ENCODE measurements around the gene IQGAP3. TPM values are rescaled to one million over a fixed set of nuclear protein-coding genes. Genes with fewer than 3 reads are reported as not detected.

The IQGAP3 gene
- total RNA-seq, 1 donor from 2014 or later, result 13.1 TPM

DNA sequence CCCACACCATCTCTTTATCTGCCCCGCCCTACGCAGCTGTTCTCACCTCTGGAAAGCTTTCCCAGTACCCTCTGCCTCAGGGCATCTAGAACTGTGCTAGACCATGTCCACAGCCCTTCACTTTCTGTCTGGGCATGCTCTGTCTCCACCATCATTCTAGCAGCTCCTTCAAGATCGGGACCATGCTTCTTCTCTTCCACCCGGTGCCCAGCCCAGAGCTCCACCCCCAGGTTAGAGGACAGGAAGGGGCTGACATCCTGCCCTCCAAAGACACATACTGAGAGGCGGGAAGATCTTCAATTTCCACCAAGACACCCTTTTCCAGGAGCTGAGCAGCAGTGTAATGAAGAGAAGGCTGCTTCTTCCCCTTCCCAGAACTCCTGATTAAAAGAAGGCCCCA is 44.1 kb downstream of the IQGAP3 start:
- peaks cover 18% of the 10 kb centered on the region for H3K4me1 Mint-ChIP-seq (ENCODE audit: unreplicated experiment)

DNA sequence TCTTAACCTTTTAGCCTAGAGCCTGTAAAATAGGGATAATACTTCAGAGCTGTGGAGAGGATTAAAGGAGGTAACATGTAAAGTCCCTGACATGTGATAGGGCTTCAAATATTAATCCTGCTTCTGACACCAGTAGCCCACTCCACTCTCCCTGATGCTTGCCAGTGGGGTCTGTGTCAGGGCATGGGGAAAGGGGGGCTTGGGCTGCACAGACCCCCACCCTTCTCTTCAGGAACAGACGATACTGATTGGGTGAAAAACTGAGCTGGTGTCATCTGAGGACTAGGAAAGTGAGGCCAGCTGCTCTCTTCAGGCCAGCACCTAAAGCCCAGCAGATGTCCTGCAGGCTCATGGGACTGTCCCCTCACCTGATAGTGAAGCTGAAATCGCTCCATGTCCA is 44.8 kb downstream of the IQGAP3 start:
- H3K4me3 Mint-ChIP-seq (ENCODE audit: unreplicated experiment), result no peak overlapping the region
- no peaks in the 10 kb centered on the region for H3K9me3 Mint-ChIP-seq (ENCODE audit: unreplicated experiment)
- no peak for DNase-seq (ENCODE audit: low spot score)
- H3K27me3 Mint-ChIP-seq (ENCODE audit: unreplicated experiment), result peaks cover 3% of the 10 kb centered on the region
- peaks cover 27% of the 10 kb centered on the region for H3K36me3 Mint-ChIP-seq (ENCODE audit: low read depth, unreplicated experiment)
- H3K27ac Mint-ChIP-seq (ENCODE audit: unreplicated experiment), result no peak overlapping the region
- peaks cover 18% of the 10 kb centered on the region for H3K4me1 Mint-ChIP-seq (ENCODE audit: unreplicated experiment)
- TF ChIP-seq, protein P1, sequence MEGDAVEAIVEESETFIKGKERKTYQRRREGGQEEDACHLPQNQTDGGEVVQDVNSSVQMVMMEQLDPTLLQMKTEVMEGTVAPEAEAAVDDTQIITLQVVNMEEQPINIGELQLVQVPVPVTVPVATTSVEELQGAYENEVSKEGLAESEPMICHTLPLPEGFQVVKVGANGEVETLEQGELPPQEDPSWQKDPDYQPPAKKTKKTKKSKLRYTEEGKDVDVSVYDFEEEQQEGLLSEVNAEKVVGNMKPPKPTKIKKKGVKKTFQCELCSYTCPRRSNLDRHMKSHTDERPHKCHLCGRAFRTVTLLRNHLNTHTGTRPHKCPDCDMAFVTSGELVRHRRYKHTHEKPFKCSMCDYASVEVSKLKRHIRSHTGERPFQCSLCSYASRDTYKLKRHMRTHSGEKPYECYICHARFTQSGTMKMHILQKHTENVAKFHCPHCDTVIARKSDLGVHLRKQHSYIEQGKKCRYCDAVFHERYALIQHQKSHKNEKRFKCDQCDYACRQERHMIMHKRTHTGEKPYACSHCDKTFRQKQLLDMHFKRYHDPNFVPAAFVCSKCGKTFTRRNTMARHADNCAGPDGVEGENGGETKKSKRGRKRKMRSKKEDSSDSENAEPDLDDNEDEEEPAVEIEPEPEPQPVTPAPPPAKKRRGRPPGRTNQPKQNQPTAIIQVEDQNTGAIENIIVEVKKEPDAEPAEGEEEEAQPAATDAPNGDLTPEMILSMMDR (IDR thresholded peaks at IDR 0.05; ENCODE audit: unreplicated experiment), result no peak

More for the DNA sequence above, 44.1 kb downstream of the IQGAP3 start:
- Mint-ChIP-seq H3K36me3 (ENCODE audit: low read depth, unreplicated experiment) (peaks cover 27% of the 10 kb centered on the region), H3K27me3 (ENCODE audit: unreplicated experiment) (peaks cover 6% of the 10 kb centered on the region), H3K27ac (ENCODE audit: unreplicated experiment) (no peak overlapping the region), H3K9me3 (ENCODE audit: unreplicated experiment) (no peaks in the 10 kb centered on the region), H3K4me3 (ENCODE audit: unreplicated experiment) (peak overlapping the region; percentile 22)
- TF ChIP-seq, protein P1 (IDR thresholded peaks at IDR 0.05; ENCODE audit: unreplicated experiment), result no peak
- no peak for DNase-seq (ENCODE audit: low spot score)

DNA sequence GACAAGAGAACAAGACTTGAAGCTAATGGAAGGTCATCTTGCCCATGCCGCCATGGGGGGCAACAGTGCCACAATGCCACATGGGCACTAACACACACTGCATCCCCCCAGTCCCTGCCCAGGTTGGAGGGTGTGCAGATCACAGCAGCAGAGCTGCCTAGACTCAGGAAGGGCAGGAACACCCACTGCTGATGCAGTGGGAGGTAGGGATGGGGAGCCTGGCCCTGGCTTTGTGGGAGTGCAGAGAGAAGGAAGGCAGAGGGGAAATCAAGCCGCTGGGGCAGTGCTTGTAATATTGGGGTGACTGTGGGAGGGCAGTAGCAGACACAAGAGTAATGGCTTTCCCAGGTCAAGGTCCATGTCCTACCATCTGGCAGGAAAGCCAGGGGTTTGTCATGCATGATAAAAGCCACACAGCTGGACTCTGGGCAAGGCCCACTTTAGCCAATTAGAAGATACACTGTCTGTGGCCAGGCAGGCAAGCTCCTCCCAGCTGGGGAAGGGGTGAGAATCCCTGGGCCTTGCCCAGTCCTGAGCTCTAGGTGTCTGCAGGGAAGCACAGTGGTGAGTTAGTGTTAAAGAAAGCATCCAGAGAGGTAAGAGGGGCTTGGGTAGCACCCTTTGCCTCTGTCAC is 46.4 kb downstream of the IQGAP3 start:
- no peak overlapping the region for H3K27ac Mint-ChIP-seq (ENCODE audit: unreplicated experiment)
- TF ChIP-seq, protein P1 (IDR thresholded peaks at IDR 0.05; ENCODE audit: unreplicated experiment), result no peak
- peak overlapping the region; percentile 23 for H3K4me3 Mint-ChIP-seq (ENCODE audit: unreplicated experiment)
- H3K9me3 Mint-ChIP-seq (ENCODE audit: unreplicated experiment), result no peaks in the 10 kb centered on the region
- peaks cover 22% of the 10 kb centered on the region for H3K36me3 Mint-ChIP-seq (ENCODE audit: low read depth, unreplicated experiment)
- peaks cover 3% of the 10 kb centered on the region for H3K27me3 Mint-ChIP-seq (ENCODE audit: unreplicated experiment)
- no peak for DNase-seq (ENCODE audit: low spot score)
- peaks cover 18% of the 10 kb centered on the region for H3K4me1 Mint-ChIP-seq (ENCODE audit: unreplicated experiment)

DNA sequence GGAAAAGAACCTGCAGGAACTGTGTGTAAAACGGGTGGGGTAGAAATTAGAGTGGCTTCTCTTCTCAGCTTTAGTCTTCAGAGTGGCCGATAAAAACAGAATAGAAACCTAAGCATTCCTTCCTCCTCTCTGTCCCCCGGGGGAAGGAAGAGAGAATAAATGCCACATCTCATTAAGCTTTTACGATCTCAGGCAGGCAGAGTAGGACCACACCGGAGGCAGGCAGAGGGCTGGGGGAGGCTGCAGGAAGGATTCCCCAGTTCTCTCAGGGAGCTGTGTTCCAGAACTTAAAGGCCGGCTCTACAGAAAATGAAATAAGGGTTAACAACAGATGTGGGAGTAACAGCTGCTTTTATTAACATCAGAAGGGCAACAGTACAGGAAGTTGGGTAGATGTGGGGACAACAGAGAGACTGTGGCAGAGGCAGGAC is 47.3 kb downstream of the IQGAP3 start:
- TF ChIP-seq, protein P1 (IDR thresholded peaks at IDR 0.05; ENCODE audit: unreplicated experiment), result no peak

DNA sequence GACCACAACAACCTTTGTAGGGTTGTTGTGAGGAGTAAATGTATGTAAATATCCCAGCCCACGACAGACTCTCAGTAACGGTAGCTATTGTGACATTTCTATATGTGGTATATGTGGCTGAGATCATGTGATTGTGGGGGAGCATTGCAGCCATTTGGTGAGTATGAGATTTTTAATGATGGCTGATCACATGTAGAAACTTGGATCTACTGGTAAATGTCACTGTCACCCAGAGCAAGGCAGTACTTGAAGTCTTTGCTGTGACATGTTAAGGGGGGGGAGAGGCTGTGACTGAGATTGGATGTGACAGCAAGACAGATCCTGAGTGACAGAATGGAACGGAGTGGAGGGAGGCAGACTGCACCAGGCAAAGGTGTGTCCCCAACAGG is 47.9 kb downstream of the IQGAP3 start:
- H3K27ac Mint-ChIP-seq (ENCODE audit: unreplicated experiment), result no peak overlapping the region
- peaks cover 19% of the 10 kb centered on the region for H3K36me3 Mint-ChIP-seq (ENCODE audit: low read depth, unreplicated experiment)
- no peak overlapping the region for H3K4me3 Mint-ChIP-seq (ENCODE audit: unreplicated experiment)
- H3K4me1 Mint-ChIP-seq (ENCODE audit: unreplicated experiment), result peaks cover 18% of the 10 kb centered on the region
- H3K9me3 Mint-ChIP-seq (ENCODE audit: unreplicated experiment), result no peaks in the 10 kb centered on the region
- no peak for DNase-seq (ENCODE audit: low spot score)
- TF ChIP-seq, protein P1 (IDR thresholded peaks at IDR 0.05; ENCODE audit: unreplicated experiment), result no peak
- peaks cover 3% of the 10 kb centered on the region for H3K27me3 Mint-ChIP-seq (ENCODE audit: unreplicated experiment)

More for the DNA sequence above, 47.3 kb downstream of the IQGAP3 start:
- peaks cover 3% of the 10 kb centered on the region for H3K27me3 Mint-ChIP-seq (ENCODE audit: unreplicated experiment)
- H3K36me3 Mint-ChIP-seq (ENCODE audit: low read depth, unreplicated experiment), result peaks cover 19% of the 10 kb centered on the region
- no peaks in the 10 kb centered on the region for H3K9me3 Mint-ChIP-seq (ENCODE audit: unreplicated experiment)
- no peak overlapping the region for H3K27ac Mint-ChIP-seq (ENCODE audit: unreplicated experiment)
- H3K4me1 Mint-ChIP-seq (ENCODE audit: unreplicated experiment), result peaks cover 18% of the 10 kb centered on the region
- H3K4me3 Mint-ChIP-seq (ENCODE audit: unreplicated experiment), result no peak overlapping the region
- no peak for DNase-seq (ENCODE audit: low spot score)
